NB4 (cell line): ENCODE results near the gene CXCL12.

Experiments used
- CTCF ChIP-seq: IDR thresholded peaks from one replicate; pipeline ENCODE4 v1.5.1; 2012; ENCODE audit warnings: low read depth, low read length
- MAX ChIP-seq: IDR thresholded peaks from 2 replicates; pipeline ENCODE4 v1.6.1; 2011; ENCODE audit warnings: low read depth, low read length
- MYC ChIP-seq: IDR thresholded peaks from 2 replicates; pipeline ENCODE4 v1.6.1; 2011; ENCODE audit warnings: low read depth, low read length
- POLR2A ChIP-seq: IDR thresholded peaks from 2 replicates; pipeline ENCODE4 v1.6.1; 2011; ENCODE audit warnings: mild to moderate bottlenecking; ENCODE audit not compliant: insufficient read length; ENCODE audit errors: extremely low read depth

- TF ChIP-seq CTCF (no peak), MYC (no peak), POLR2A (no peak), MAX (no peak)
These were observed 54.5 kb downstream of the CXCL12 start for GRCh38 chr10:44330431-44330830.
